Stimulated activated CD8-positive, alpha-beta memory T cell treated with anti-CD3 and anti-CD28 coated beads, Interleukin-2, amount 100 ng/mL, for 48 hours (primary cell): ENCODE data around the gene GNGT1.
A peak's percentile ranks its signal among the peaks of the same experiment; 100 is the strongest.
"Not testable (repeated sequence)": the region's sequence is repeated elsewhere in the genome, so short reads cannot be mapped to it uniquely, and the experiment has no call there.

ENCODE experiments used
- DNase-seq, 2 donors: peaks; one replicate each; pipeline ENCODE4 v3.0.0-alpha.2; 2020; ENCODE audit warnings: low read depth in 2 of 2

Gene GNGT1

DNA sequence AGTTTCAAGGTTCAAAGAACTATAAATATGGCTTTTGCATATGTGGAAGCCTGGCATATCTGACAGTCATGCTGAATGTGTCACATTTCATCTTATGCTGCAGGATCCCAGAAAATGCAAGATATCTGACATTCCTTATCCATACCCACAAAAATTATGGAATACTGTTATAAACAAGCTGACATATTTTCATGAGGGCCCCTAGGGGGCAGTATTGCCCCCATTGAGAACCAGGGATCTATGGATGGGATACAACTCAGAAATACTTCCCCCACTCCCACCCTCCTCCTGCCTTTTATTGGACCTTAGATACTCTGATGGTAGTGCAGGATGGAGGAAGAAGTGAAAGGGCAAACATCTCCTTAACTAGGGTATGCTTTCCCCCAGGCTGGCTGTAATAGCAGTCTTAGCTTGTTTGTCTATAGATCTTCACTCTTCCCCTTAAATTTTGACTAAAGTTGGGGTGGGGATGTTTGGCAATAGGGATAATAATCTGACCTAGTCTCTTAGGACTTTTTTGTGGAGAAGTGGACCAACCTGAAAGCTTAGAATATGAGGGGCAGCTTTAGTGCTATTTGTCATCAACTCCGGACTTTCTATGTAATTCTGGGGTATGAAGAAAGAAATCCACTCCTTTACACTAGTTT, 3.5 kb upstream of the GNGT1 start:
- no peak for DNase-seq

DNA sequence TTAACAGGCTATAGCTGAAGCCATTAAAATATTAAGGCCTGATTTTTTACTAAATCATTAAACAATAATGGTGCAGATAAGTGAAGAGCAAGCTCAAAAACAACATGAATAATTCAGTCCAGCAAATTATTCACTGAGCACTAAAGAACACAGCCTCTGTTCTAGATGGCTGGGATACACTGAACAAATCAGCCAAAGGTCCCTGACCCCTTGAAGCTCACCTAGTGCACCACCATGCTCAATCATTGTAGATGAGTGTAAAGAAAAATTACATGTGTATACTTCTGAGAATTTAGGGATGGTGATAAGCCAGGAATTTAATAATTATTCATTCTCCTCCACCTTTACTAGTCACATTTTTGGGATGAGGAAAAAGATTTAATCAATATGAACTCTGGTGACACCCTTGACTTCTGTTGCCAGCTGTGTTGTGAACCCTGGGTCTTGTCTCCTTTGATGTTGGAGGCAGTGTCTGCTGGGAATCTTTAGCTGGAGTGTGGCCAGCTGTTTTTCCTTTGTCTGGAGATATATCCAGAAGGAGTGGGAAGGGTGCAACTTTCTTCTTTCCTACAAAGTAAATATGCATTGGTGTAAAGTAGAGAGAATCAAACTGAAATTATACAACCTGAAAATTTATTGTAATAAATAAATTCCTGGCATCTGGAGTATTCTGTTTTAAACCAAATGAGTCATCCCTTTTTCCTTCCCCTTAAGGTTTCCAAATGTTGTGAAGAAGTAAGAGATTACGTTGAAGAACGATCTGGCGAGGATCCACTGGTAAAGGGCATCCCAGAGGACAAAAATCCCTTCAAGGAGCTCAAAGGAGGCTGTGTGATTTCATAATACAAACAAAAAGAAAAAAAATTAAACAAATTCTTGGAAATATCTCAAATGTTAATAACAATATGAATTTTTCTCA, 4.0 kb downstream of the GNGT1 start:
- DNase-seq = no peak

DNA sequence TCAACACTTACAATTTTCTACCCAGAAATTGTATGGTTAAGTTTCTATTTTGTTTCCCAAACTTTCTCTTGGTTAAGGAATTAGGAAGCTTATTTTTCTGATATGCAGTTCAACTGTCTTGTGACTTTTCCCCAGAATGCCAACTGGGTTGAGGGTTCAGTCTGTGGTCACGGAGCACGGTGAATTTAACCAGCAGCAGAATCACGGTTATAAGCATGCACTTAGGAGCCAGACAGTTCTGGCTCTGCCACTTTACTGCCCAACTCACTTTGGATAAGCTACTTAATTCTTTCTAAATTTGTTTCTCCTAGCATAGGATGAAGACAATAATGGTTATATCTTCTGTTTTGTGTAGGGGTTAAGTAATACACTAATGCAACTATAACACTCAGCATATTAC, 4.9 kb downstream of the GNGT1 start:
- not testable (repeated sequence) for DNase-seq

DNA sequence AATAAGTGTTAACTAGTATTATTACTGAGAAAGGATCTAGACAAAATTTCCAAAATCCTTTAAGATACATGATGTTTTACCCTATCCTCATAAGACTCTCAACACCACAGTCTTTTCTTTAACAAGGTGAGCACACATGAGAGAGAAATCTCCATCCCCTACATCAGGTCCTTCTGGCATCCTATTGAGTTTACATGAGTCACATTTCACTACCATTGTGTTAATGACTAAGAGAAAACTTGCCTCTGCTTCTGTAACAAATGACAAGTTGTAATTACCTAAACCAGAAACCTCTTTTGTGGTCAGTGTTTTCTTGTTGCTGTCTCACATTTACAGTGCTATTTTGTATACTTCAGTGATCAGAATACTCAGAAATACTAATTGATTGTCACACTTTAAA, 5.3 kb downstream of the GNGT1 start:
- not testable (repeated sequence) for DNase-seq

DNA sequence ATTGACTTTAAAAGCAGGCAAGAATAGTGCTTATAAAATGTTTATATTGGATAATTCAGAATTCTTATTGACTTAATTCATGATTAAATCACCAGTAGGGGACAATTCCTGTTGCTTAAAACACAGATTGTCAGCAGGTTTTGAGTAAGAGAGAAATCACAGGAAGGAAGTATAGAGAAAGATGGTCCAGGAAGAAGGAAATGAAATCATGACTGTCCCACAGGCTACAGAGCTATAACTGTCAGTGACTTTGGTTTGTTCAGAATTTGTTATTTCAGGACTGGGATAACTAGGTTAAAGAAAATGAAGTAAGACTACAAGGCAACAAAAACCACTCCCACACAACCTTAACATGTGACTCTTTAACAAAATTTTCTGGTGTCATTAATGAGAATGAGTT, 6.8 kb downstream of the GNGT1 start:
- DNase-seq = no peak

DNA sequence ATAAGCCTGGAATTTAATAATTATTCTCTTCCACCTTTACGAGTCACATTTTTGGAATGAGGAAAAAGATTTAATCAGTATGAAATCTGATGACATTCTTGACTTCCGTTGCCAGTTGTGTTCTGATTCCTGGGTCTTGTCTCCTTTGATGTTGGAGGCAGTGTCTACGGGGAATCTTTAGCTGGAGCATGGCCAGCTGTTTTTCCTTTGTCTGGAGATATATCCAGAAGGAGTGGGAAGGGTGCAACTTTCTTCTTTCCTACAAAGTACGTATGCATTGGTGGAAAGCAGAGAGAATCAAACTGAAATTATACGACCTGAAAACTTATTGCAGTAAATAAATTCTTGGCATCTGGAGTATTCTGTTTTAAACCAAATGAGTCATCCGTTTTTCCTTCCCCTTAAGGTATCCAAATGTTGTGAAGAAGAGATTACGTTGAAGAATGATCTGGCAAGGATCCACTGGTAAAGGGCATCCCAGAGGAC, 8.3 kb downstream of the GNGT1 start:
- DNase-seq = no peak

DNA sequence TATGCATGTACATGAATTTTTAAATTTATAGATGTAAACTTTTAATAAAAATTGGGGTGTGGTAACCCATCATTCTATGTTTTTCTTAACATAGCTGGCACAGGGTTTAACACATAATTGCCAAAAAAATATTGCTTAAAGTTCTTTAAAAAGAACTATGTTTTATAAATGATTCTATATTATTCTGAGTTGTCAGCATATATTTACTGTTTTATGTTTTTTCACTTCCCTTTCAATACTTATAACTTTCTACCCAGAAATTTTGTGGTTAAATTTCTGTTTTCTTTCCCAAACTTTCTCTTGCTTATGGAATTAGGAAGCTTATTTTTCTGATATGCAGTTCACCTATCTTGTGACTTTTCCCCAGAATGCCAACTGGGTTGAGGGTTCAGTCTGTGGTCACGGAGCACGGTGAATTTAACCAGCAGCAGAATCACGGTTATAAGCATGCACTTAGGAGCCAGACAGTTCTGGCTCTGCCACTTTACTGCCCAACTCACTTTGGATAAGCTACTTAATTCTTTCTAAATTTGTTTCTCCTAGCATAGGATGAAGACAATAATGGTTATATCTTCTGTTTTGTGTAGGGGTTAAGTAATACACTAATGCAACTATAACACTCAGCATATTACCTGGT, 9.0 kb downstream of the GNGT1 start:
- not testable (repeated sequence) for DNase-seq

DNA sequence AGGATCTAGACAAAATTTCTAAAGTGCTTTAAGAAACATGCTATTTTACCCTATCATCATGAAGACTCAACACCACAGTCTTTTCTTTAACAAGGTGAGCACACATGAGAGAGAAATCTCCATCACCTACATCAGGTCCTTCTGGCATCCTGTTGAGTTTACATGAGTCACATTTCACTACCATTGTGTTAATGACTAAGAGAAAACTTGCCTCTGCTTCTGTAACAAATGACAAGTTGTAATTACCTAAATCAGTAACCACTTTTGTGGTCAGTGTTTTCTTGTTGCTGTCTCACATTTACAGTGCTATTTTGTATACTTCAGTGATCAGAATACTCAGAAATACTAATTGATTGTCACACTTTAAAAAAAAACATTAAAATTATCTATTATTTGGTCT, 9.5 kb downstream of the GNGT1 start:
- DNase-seq = not testable (repeated sequence)

DNA sequence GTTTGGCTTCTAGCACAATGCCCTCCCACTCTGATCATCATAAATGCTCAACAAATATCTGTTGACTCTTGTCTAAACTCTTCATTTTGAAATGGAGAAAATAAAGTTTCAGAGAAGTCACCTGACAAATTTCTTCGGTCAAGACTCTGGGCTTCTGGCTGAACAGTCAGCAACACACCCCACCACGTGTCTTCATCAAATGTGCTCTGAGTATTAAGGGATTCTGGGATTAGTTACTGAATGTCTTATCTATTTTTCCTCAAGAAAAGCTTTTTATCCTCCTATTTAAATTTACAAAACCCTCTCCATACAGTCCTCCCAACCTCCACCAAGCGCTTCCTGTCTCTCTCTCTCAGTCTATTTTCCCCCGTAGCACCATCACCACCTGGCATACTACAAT, 9.9 kb downstream of the GNGT1 start:
- not testable (repeated sequence) for DNase-seq

DNA sequence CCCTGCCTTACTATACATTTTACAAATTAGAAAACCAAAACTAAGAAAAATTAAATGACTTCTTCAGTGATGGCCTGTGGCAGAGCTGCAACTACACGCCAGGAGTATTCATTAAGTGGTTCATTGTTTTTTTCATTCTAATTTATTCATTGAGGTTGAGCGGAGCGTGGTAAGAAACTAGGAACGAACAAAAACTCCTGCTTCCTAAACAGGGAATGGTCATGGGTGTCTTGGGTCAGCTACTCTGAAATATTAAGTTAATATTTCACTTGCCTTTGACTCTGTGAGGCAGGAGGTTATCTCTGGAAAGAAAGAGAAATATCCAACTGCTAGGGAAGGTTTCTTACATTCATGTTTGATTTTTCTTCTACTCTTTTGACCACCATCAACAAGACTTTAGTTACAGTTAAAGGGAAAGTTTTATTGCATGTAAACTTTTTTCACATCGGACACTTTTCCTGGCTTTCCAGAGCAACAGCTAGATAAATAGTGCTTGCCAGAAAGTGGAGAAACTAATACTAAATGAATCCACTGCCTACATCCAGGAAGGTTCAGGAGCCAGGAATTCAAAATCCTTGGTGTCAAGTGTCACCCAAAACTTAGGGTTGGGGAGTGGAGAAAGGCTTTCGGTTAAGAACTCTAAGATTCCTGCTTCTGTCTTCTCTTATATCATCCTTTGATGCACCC, 14.3 kb downstream of the GNGT1 start:
- no peak for DNase-seq

DNA sequence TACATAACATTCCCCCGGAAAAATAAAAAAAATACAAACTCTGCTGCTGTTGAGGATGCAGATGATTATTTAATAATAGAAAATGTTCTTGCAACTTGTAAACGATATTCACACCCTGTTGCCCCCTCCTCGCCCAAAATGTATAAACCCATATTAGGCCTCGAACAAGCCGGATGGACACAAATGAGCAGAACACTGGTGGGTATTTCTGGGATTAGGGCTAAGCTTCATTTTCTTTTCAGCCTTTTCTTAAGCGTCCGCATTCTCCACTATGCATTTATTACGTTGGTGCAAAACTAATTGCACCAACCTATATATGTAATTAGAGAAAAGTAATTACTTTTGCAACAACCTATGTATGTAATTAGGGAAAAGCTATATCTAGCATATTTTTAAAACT, 14.8 kb downstream of the GNGT1 start:
- no peak for DNase-seq

DNA sequence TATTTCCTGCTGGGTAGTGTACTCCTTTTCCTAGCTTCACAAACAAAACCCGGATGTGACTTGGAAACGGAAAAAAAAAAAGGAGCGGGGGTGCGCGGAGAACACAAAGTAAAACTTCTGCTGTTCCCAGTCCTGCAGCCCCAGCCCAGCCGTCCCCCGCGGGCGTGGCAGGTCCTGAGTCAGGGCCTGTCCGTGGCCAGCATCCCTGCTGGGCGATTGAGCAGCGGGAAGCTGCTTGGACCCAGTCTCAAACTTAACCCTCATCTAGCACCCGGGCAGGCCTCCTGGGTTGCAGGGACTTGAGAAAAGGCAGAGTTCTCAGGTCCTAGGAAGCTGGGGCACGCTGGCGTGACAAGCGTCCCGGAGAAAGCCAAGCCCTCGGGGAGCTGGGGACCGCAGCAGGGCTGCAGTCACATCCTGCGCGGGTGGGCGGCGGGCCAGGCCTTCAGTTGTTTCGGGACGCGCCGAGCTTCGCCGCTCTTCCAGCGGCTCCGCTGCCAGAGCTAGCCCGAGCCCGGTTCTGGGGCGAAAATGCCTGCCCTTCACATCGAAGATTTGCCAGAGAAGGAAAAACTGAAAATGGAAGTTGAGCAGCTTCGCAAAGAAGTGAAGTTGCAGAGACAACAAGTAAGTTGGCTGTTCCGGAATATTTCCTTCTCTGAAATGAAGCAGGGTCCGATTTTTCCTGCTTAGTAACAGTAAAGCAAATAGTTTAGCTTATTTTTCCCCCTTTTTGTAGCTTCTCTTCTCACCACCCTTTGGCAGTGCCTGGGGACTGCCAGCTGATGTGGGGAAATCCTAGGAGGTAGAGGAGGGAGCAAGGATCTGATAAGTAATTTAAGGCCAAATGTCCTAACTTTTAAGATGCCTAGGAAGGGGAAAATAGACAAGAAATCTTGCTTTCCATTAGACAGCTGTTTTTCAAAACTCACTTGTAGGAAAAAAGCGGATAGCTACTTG, 15.5 kb downstream of the GNGT1 start, which contains the start of gene GNG11:
GNG11 (plus strand) TSS at position 129 of the 960 bp plus-strand sequence; CDS start at position 532, 403 bp downstream.
- DNase-seq = peak; percentile 22 to 26

DNA sequence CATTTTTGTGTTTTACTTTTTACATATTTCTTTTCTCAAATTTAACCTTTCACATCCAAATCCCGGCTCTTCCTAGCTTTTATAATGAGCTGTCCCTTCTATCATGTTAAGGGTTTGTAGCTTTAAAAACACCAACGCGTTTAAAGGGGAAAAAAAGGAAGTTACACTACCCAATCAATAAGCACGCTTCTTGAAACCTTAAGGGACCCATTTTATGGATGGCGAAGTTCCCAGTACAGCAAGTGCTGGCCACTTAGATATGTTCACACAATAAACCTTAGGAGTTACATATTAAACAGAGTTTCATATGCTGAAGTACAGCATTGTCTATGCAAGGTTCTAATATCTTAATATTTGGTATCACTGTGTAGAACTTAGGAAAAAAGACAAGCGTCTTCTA, 16.9 kb downstream of the GNGT1 start:
- no peak for DNase-seq

DNA sequence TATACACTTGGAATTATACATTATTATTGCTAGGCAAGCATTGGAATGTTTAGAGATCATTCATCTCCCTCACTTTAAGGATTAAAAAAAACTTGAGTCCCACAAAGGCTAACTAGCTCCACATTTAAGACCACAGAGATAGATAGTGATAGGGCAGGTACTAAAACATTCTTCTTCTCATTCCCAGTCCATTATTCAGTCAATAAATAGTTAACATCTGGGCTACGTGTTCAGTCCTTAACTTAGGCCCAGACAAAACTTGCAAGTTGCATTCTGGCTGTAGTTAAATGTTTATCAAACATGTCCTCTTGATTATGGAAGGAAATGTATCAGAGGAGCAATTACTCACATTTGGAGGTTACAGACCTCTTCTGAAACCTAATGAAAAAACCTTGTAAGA, 17.6 kb downstream of the GNGT1 start:
- DNase-seq = no peak

DNA sequence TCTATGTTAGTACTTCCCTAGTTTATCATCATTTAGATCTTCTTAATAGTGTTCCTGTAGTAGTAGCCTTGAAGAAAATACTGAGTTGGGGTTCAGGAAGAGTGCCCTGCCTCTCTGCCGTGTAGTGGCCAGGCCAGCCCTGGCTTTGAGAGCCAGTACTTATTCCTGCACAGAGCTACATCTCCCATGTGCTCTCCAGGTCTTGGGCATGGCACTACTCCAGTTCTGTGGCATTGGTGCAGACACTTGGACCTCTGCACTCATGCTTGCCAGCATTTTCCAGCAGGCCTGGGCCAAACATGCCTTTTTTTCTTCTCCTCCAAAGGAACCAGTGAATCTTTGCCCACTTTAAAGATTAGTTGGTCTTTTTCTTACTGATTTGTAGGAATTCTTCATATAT, 20.4 kb downstream of the GNGT1 start:
- no peak for DNase-seq

DNA sequence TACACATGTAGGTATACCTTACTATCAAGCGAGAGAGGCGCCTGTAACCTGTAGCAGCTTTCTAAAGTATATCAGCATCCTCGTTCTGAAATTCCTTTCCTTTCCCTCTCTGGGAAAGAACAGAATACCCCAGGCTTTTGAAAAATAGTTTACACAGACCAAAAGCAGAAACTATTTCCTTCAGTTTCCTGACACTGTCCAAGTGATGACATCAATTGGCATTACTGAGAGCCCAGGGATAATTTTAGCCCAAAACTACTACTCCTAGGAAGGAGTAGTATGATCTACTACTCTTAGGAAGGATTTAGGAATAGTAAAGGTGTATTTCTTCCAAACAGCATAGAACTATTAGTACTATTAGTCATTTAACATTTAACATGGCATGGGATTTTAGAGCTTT, 21.2 kb downstream of the GNGT1 start:
- DNase-seq = no peak

DNA sequence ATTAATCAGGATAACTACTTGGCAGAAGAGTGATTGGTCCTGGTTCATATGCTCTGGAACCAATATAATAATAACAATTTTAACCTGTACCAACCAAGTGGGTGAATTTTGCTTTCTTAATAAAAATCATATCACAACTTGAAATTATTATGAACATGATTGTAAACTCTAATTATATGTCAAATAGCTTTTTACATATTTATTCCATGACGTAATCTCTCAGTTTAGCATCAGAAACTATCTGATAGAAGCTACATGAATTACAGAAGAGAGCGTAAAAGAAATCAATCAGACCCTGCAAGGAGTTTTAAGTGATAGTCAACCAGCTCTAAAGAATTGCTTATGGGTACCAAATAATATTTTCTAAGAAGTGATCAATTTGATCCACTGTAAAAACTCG, 25.3 kb downstream of the GNGT1 start:
- no peak for DNase-seq

DNA sequence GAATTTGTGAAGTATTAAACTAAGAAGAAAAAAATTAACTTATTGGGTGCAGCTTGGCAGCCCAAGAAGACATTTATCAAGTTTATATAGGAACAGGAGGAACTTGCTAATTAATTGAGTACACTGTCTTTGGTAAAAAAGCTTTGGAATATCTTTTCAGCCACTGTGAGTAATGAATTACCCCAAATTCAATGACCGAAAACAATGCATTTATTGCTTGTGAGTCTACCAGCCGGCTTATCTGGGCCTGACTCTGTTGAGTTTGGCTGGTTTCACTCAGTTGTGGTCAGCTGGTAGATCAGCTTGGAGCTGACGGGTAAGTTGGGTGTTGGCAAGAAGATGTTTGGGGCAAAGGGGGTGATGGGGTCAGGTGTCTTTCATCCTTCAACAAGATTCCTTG, 26.8 kb downstream of the GNGT1 start:
- no peak for DNase-seq

DNA sequence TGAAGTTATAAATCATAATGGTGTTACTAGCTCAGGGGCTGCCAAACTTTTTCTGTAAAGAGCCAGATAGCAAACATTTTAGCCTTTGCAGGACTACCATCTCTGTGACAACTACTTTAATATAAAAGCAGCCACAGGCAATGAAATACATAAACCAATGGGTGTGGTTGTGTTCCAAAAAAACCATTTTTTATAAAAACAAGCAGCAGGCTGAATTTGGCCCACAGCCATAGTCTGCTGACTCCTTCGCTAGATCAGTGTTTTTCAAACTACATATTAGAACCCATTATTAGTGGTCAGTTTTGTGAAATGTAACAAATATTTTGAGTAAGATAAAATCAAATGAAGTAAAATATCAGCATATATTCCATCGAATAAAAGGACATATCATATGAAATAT, 28.7 kb downstream of the GNGT1 start:
- DNase-seq = no peak

DNA sequence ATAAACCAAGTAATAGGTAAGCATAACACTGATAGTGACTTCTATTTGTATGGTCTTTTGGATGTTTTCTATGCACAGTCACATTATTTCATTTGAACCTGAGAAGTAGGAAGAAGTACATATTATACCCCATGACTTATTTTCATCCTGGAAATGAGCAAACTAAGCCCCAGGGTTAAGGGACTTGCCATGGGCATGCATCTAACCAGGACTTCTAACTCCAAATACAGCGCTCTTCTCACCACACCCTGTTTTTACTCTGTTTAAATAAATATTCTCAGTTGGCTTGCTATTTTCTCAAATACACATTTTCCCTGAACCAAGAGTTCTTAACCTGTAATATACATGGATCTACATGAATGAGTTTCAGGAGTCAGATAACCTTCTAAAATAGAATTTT, 31.5 kb downstream of the GNGT1 start:
- DNase-seq = no peak

DNA sequence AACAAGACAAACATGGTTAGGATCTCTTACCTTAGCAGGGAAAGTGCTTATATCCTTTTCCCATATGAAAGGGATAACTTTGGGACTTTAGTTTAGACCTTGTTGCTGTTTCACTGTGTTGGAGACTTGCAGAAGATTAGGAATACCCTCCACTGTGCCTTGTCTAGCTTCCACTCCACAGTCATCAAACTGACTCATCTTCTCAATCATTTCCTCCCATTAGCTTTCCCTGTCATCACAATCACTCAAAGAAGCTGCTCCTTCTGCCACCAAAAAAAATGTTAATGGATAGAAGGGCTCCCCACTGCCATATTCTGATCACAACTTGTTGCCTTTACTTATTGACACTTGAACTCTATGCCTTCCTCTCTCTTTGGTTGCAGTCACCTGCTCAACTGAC, 31.9 kb downstream of the GNGT1 start:
- DNase-seq = no peak
